KMS-11 (cell line): ENCODE measurements around the gene ABLIM2.

Source experiments
- H2AFZ ChIP-seq: fragments of 200-600 bp; sonication (generic); 2 replicates; pipeline ENCODE4 v1.6.1; 2016; ENCODE audit warnings: antibody characterized with exemption, mixed run types, low read depth
- H3K27ac ChIP-seq: fragments of 200-600 bp; sonication (generic); 2 replicates; pipeline ENCODE4 v1.6.1; 2016; ENCODE audit warnings: mild to moderate bottlenecking, mixed run types
- H3K27me3 ChIP-seq: fragments of 200-600 bp; sonication (generic); 2 replicates; pipeline ENCODE4 v1.6.1; 2017; ENCODE audit warnings: mild to moderate bottlenecking, low read depth, mixed run types, moderate library complexity; ENCODE audit not compliant: insufficient read depth
- H3K36me3 ChIP-seq: fragments of 200-600 bp; sonication (generic); 2 replicates; pipeline ENCODE4 v1.6.1; 2017; ENCODE audit warnings: mild to moderate bottlenecking, mixed run types; ENCODE audit not compliant: insufficient read depth
- H3K4me1 ChIP-seq: fragments of 200-600 bp; sonication (generic); 2 replicates; pipeline ENCODE4 v1.6.1; 2016; ENCODE audit warnings: mild to moderate bottlenecking, low read depth, mixed run types; ENCODE audit not compliant: poor library complexity, severe bottlenecking
- H3K4me2 ChIP-seq: fragments of 200-600 bp; sonication (generic); 2 replicates; pipeline ENCODE4 v1.7.0; 2016; ENCODE audit warnings: mild to moderate bottlenecking, mixed run types
- H3K4me3 ChIP-seq: fragments of 200-600 bp; sonication (generic); IDR thresholded peaks from 2 replicates; pipeline ENCODE4 v1.6.1; 2017; ENCODE audit warnings: low read depth, low read length, mixed read lengths; ENCODE audit not compliant: insufficient read depth
- H3K79me2 ChIP-seq: fragments of 200-600 bp; sonication (generic); 2 replicates; pipeline ENCODE4 v1.6.1; 2016; ENCODE audit warnings: low read depth, mixed run types; ENCODE audit not compliant: insufficient read depth
- H3K9ac ChIP-seq: fragments of 200-600 bp; sonication (generic); 2 replicates; pipeline ENCODE4 v1.6.1; 2016; ENCODE audit warnings: mild to moderate bottlenecking, mixed run types
- H4K20me1 ChIP-seq: fragments of 200-600 bp; sonication (generic); 2 replicates; pipeline ENCODE4 v1.6.1; 2016; ENCODE audit warnings: mild to moderate bottlenecking, mixed run types; ENCODE audit not compliant: insufficient read depth
- TF ChIP-seq, protein P1 (sequence below): fragments of 200-600 bp; sonication (generic); conservative IDR thresholded peaks from 2 replicates; pipeline ENCODE4 v1.6.1; 2017; ENCODE audit warnings: low read depth, mild to moderate bottlenecking, antibody characterized with exemption, low read length, moderate library complexity, mixed read lengths

The ABLIM2 gene

DNA sequence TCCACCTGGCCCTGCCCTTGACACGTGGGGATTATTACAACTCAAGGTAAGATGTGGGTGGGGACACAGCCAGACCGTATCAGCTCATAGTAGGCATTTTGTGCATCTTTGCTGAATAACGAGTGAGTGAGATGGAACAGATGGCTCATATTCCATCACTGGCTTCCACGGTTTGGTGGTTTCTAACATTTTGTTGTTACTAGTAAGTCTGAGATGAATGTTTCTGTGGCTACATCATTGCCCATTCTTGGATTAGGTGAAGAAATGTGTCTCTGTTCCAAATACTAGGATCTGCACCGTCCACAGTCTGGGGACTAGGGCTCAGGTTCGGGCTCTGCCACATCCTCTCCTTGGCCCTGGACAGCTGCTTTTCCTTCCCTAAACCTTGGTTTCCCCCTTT is 3.6 kb downstream of the ABLIM2 start:
- no peak overlapping the region for H3K4me2 ChIP-seq
- H3K4me1 ChIP-seq = no peaks in the 10 kb centered on the region
- no peaks in the 10 kb centered on the region for H3K36me3 ChIP-seq
- TF ChIP-seq, protein P1, sequence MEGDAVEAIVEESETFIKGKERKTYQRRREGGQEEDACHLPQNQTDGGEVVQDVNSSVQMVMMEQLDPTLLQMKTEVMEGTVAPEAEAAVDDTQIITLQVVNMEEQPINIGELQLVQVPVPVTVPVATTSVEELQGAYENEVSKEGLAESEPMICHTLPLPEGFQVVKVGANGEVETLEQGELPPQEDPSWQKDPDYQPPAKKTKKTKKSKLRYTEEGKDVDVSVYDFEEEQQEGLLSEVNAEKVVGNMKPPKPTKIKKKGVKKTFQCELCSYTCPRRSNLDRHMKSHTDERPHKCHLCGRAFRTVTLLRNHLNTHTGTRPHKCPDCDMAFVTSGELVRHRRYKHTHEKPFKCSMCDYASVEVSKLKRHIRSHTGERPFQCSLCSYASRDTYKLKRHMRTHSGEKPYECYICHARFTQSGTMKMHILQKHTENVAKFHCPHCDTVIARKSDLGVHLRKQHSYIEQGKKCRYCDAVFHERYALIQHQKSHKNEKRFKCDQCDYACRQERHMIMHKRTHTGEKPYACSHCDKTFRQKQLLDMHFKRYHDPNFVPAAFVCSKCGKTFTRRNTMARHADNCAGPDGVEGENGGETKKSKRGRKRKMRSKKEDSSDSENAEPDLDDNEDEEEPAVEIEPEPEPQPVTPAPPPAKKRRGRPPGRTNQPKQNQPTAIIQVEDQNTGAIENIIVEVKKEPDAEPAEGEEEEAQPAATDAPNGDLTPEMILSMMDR = no peak
- H3K27ac ChIP-seq = no peak overlapping the region
- no peak overlapping the region for H2AFZ ChIP-seq
- no peaks in the 10 kb centered on the region for H3K27me3 ChIP-seq
- no peak overlapping the region for H3K4me3 ChIP-seq
- H3K9ac ChIP-seq = no peak overlapping the region
- no peaks in the 10 kb centered on the region for H4K20me1 ChIP-seq
- H3K79me2 ChIP-seq = no peaks in the 10 kb centered on the region

DNA sequence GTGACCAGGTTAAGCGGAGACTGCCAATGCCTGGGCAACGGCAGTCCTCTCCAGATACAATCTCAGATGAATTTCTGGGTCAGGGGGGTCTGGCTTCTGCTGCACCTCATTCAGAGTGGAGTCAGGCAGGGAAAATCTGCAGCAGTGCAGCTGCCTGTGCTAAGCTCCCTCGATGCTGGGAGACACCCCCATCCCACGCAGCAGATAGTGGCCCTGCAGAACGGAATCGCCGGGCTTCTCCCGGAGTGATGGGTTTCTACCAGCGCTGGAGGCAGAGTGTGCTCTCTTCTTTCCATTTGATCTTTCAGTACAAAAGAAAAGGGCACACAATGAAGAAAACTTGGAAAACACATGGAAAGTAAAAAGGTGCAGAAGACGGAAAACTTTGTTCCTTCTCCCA is 5.2 kb downstream of the ABLIM2 start:
- no peaks in the 10 kb centered on the region for H3K79me2 ChIP-seq
- H3K4me1 ChIP-seq = no peaks in the 10 kb centered on the region
- H3K4me3 ChIP-seq = no peak overlapping the region
- no peak overlapping the region for H3K9ac ChIP-seq
- H3K36me3 ChIP-seq = no peaks in the 10 kb centered on the region
- no peak overlapping the region for H3K4me2 ChIP-seq
- no peak overlapping the region for H3K27ac ChIP-seq
- H4K20me1 ChIP-seq = no peaks in the 10 kb centered on the region
- H2AFZ ChIP-seq = no peak overlapping the region
- no peaks in the 10 kb centered on the region for H3K27me3 ChIP-seq
- TF ChIP-seq, protein P1 = no peak

DNA sequence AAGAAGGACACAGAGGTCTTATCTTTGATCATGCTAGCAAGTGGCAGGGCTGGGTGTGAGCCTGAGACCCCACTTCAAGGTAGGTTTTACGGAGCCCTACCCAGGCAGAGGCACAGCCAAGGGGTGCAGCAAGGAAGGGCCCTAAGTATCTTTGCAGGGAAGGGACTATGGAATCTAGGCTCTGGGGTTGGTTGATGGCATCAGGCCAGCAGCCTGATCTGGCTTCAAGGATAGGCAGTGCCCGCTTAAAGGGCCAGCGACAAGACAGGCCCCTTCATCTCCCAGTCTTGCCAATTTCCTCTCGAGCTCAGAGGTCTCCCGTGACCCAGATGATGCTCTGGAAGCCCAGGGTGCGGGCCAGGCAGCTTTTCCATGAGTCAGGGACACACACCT is 5.8 kb downstream of the ABLIM2 start:
- no peaks in the 10 kb centered on the region for H4K20me1 ChIP-seq
- no peak overlapping the region for H3K4me3 ChIP-seq
- H3K27ac ChIP-seq = no peak overlapping the region
- H3K9ac ChIP-seq = no peak overlapping the region
- no peak overlapping the region for H2AFZ ChIP-seq
- no peaks in the 10 kb centered on the region for H3K79me2 ChIP-seq
- TF ChIP-seq, protein P1 = no peak
- no peaks in the 10 kb centered on the region for H3K4me1 ChIP-seq
- no peaks in the 10 kb centered on the region for H3K27me3 ChIP-seq
- H3K4me2 ChIP-seq = no peak overlapping the region
- no peaks in the 10 kb centered on the region for H3K36me3 ChIP-seq

DNA sequence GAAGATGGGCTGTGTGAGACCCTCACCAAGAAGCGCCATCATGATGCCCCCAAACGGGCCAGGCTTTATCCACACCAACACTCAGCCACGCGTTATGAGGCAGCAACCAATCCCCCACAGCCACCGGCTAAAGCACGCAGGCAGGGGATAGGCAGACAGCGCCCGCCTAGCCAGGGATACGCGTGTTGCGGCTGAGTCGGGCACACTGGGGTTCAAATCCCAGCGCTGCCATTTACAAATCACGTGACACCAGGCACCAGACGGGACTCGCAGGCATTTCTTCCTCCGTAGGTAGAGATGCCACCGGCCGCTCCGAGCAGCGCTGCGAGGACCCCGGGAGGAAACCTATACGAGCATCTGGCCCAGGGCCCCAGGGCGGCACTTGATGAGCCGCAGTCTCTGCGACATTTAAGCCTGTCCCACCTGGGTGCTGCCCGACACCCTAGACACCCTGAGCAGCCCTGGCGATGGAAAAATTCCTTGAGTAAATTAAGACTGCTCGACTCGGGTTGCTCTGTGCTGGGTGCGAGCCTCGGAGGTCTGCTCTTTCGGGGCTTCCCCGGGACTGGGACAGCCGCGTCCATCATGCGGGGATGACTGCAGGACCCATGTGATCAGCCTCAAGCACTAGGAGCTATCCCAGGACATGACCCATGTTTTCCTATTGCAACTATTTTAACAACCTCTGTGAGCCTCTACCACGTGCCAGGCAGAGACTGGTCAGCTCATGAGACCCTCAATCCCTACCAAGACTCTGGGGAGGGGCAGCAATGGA is 6.3 kb downstream of the ABLIM2 start:
- H3K27me3 ChIP-seq = no peaks in the 10 kb centered on the region
- H3K27ac ChIP-seq = no peak overlapping the region
- no peaks in the 10 kb centered on the region for H3K36me3 ChIP-seq
- no peaks in the 10 kb centered on the region for H4K20me1 ChIP-seq
- H3K4me1 ChIP-seq = no peaks in the 10 kb centered on the region
- TF ChIP-seq, protein P1 = no peak
- no peak overlapping the region for H3K9ac ChIP-seq
- H3K4me2 ChIP-seq = no peak overlapping the region
- no peak overlapping the region for H3K4me3 ChIP-seq
- no peak overlapping the region for H2AFZ ChIP-seq
- H3K79me2 ChIP-seq = no peaks in the 10 kb centered on the region
